Keratinocyte (primary cell): ENCODE results near the gene GRK1. TPM values are rescaled to one million over a fixed set of nuclear protein-coding genes. Genes with fewer than 3 reads are reported as not detected.
"Not testable (repeated sequence)": the region's sequence is repeated elsewhere in the genome, so short reads cannot be mapped to it uniquely, and the experiment has no call there.

Source experiments
- DNase-seq: peaks from one replicate; pipeline ENCODE4 v3.0.0-alpha.2; 2011; ENCODE audit warnings: low read depth, missing footprints, low spot score
- FAIRE-seq: peaks from 2 replicates; lab custom pipeline; 2011; peaks lifted over from hg19 to GRCh38; lab: Jason Lieb, UNC
- H2AFZ ChIP-seq: 2 replicates; pipeline ENCODE4 v1.6.0; 2012; ENCODE audit warnings: low read length, control low read depth, inconsistent platforms; ENCODE audit not compliant: control insufficient read depth
- H3K27ac ChIP-seq: 2 replicates; pipeline ENCODE4 v1.5.1; 2011; ENCODE audit warnings: low read length; ENCODE audit not compliant: control insufficient read depth, insufficient read depth
- H3K27me3 ChIP-seq: 3 replicates; pipeline ENCODE4 v1.6.0; 2011; ENCODE audit warnings: low read length; ENCODE audit not compliant: control insufficient read depth, insufficient read depth; ENCODE audit errors: extremely low read depth
- H3K36me3 ChIP-seq, 2 experiments: 2 replicates in 1 of 2; 3 replicates in 1 of 2; pipeline ENCODE4 v1.5.1; 2011; ENCODE audit warnings: low read length in 2 of 2, mild to moderate bottlenecking in 1 of 2; ENCODE audit not compliant: control insufficient read depth in 2 of 2, insufficient read depth in 2 of 2; ENCODE audit errors: extremely low read depth in 1 of 2
- H3K4me1 ChIP-seq: 3 replicates; pipeline ENCODE4 v1.5.1; 2011; ENCODE audit warnings: low read length; ENCODE audit not compliant: control insufficient read depth, insufficient read depth; ENCODE audit errors: extremely low read depth
- H3K4me2 ChIP-seq: 3 replicates; pipeline ENCODE4 v1.6.0; 2011; ENCODE audit warnings: low read depth, low read length; ENCODE audit not compliant: control insufficient read depth, insufficient read depth; ENCODE audit errors: extremely low read depth
- H3K4me3 ChIP-seq, 3 experiments: fragments of 200-600 bp in 1 of 3; sonication (generic) in 1 of 3; 2 replicates in 2 of 3; 3 replicates in 1 of 3; pipeline ENCODE4 v1.5.1; 2011 to 2016; ENCODE audit warnings: low read length in 3 of 3, mild to moderate bottlenecking in 3 of 3, control low read depth in 2 of 3, inconsistent platforms in 1 of 3, low read depth in 1 of 3, mixed read lengths in 1 of 3, mixed run types in 1 of 3, moderate library complexity in 1 of 3; ENCODE audit not compliant: control insufficient read depth in 2 of 3, insufficient read depth in 2 of 3; ENCODE audit errors: extremely low read depth in 1 of 3
- H3K79me2 ChIP-seq: 2 replicates; pipeline ENCODE4 v1.6.0; 2012; ENCODE audit warnings: low read length; ENCODE audit not compliant: control insufficient read depth, insufficient read depth
- H3K9ac ChIP-seq: 3 replicates; pipeline ENCODE4 v1.6.0; 2011; ENCODE audit warnings: low read length; ENCODE audit not compliant: control insufficient read depth, insufficient read depth; ENCODE audit errors: extremely low read depth
- H3K9me1 ChIP-seq: 3 replicates; pipeline ENCODE4 v1.6.0; 2011; ENCODE audit warnings: low read length; ENCODE audit not compliant: control insufficient read depth, insufficient read depth; ENCODE audit errors: extremely low read depth
- H3K9me3 ChIP-seq: 2 replicates; pipeline ENCODE4 v1.5.1; 2012; ENCODE audit warnings: low read depth, low read length; ENCODE audit not compliant: control insufficient read depth
- H4K20me1 ChIP-seq: 3 replicates; pipeline ENCODE4 v1.6.0; 2011; ENCODE audit warnings: low read length; ENCODE audit not compliant: control insufficient read depth, insufficient read depth; ENCODE audit errors: extremely low read depth
- CTCF ChIP-seq, 3 experiments: IDR thresholded peaks in 1 of 3; conservative IDR thresholded peaks in 1 of 3; optimal IDR thresholded peaks in 1 of 3; 2 replicates in 2 of 3; 3 replicates in 1 of 3; pipeline versions ENCODE3 to v1.5.1; 2011; ENCODE audit warnings: low read length in 3 of 3, mild to moderate bottlenecking in 3 of 3, moderate library complexity in 2 of 3, control low read depth in 1 of 3, inconsistent platforms in 1 of 3; ENCODE audit not compliant: insufficient read depth in 2 of 3; ENCODE audit errors: extremely low read depth in 1 of 3
- EZH2 ChIP-seq: IDR thresholded peaks from one replicate; pipeline ENCODE4 v1.6.1; 2012; ENCODE audit warnings: inconsistent platforms, mild to moderate bottlenecking, low read length, moderate library complexity
- dilution Hi-C: fragments of 300-500 bp; cut with MboI; formaldehyde crosslinking; loops from one replicate; pipeline ENCODE4 v1.7.0; 2020; ENCODE audit warnings: low sequenced_read_pairs; ENCODE audit not compliant: extremely low pct_ligation_motif_present
- polyA plus RNA-seq, 5 experiments: library from polyadenylated mRNA; depleted of rRNA in 3 of 5; stranded (reverse) in 3 of 5; stranded (forward) in 1 of 5; unstranded in 1 of 5; fragments of >200 nt; gene quantifications; 1 replicate in 1 of 5; 2 replicates in 3 of 5; 3 replicates in 1 of 5; pipeline versions ENCODE4 v1.2.1 to v1.2.3, GENCODE V29; 2011 to 2012; ENCODE audit warnings: missing spikeins in 2 of 5, low read depth in 1 of 5, low replicate concordance in 1 of 5

The GRK1 gene
- polyA plus RNA-seq, 1 donor (not counting 4 experiments of a cell fraction or from before 2014, with no cell fraction given): not detected

- Histone ChIP-seq H3K9me1 (no peaks in the 10 kb centered on the region), H3K36me3 (peaks cover 31 to 33% of the 10 kb centered on the region in 2 experiments), H3K79me2 (peaks cover 77% of the 10 kb centered on the region), H3K9ac (no peak overlapping the region), H2AFZ (no peak overlapping the region), H4K20me1 (peaks cover 13% of the 10 kb centered on the region), H3K4me3 (no peak overlapping the region), H3K27ac (no peak overlapping the region), H3K4me2 (no peak overlapping the region), H3K27me3 (no peaks in the 10 kb centered on the region), H3K4me1 (no peaks in the 10 kb centered on the region), H3K9me3 (no peaks in the 10 kb centered on the region)
- dilution Hi-C loops: no loop called here
- TF ChIP-seq EZH2: no peak
- no peak for TF ChIP-seq CTCF (optimal IDR thresholded peaks at IDR 0.05 in 1 of 3, IDR thresholded peaks at IDR 0.05 in 1 of 3, conservative IDR thresholded peaks at IDR 0.05 in 1 of 3; ENCODE audit: extremely low read depth in 1 of 3, insufficient read depth in 2 of 3, low read length in 3 of 3)
- FAIRE-seq (no peak), DNase-seq (no peak)
Measured at GRCh38 chr13:113624235-113624587, 42.8 kb upstream of the GRK1 start.

GRCh38 chr13:113624640-113625304, 42.2 kb upstream of the GRK1 start:
- H3K9ac ChIP-seq, dilution Hi-C loops, H3K4me1 ChIP-seq, H3K27me3 ChIP-seq, H3K4me2 ChIP-seq, FAIRE-seq, H3K9me3 ChIP-seq, H3K27ac ChIP-seq, H2AFZ ChIP-seq, H3K4me3 ChIP-seq, H3K9me1 ChIP-seq, DNase-seq: not testable (repeated sequence)
- peaks cover 31 to 36% of the 10 kb centered on the region in 2 experiments for H3K36me3 ChIP-seq
- peaks cover 78% of the 10 kb centered on the region for H3K79me2 ChIP-seq
- peaks cover 13% of the 10 kb centered on the region for H4K20me1 ChIP-seq
